ENCODE data around the gene IGDCC3.

The IGDCC3 gene

GRCh38 chr15:65318870-65319356 lies 58.9 kb downstream of the IGDCC3 start:
- DNase-seq, result peak; percentile 83

- no peak for DNase-seq
Observed at GRCh38 chr15:65312400-65312916, 65.3 kb downstream of the IGDCC3 start.

GRCh38 chr15:65311760-65312159 lies 66.0 kb downstream of the IGDCC3 start:
- no peak for DNase-seq

GRCh38 chr15:65310431-65311137 lies 67.2 kb downstream of the IGDCC3 start:
- no peak for DNase-seq

- DNase-seq, result no peak
Observed at GRCh38 chr15:65309882-65310418, 67.9 kb downstream of the IGDCC3 start.

GRCh38 chr15:65307978-65308377 lies 69.8 kb downstream of the IGDCC3 start:
- no peak for DNase-seq

GRCh38 chr15:65306551-65306950 lies 71.3 kb downstream of the IGDCC3 start:
- no peak for DNase-seq

- DNase-seq, result no peak
Observed at GRCh38 chr15:65305776-65306175, 72.0 kb downstream of the IGDCC3 start.

- DNase-seq, result no peak
Observed at GRCh38 chr15:65305150-65305758, 72.5 kb downstream of the IGDCC3 start.

GRCh38 chr15:65304381-65305149 lies 73.2 kb downstream of the IGDCC3 start, which contains the start of gene RNU5B-1:
Gene RNU5B-1, plus strand, starts transcription at chr15:65304677.
- DNase-seq, result peak; percentile 95

GRCh38 chr15:65303687-65304380 lies 74.0 kb downstream of the IGDCC3 start:
- peak; percentile 33 for DNase-seq

- no peak for DNase-seq
Observed at GRCh38 chr15:65302061-65302460, 75.7 kb downstream of the IGDCC3 start.

- DNase-seq, result no peak
Observed at GRCh38 chr15:65300924-65301441, 76.8 kb downstream of the IGDCC3 start.

- DNase-seq, result no peak
Observed at GRCh38 chr15:65298731-65299130, 79.1 kb downstream of the IGDCC3 start.

- DNase-seq, result no peak
Observed at GRCh38 chr15:65292938-65293518, 84.8 kb downstream of the IGDCC3 start.

GRCh38 chr15:65290228-65290627 lies 87.6 kb downstream of the IGDCC3 start:
- no peak for DNase-seq

GRCh38 chr15:65289261-65289854 lies 88.4 kb downstream of the IGDCC3 start:
- DNase-seq, result no peak

GRCh38 chr15:65287520-65287855 lies 90.3 kb downstream of the IGDCC3 start:
- no peak for DNase-seq

GRCh38 chr15:65286704-65287519 lies 90.9 kb downstream of the IGDCC3 start, which contains the start of gene PARP16:
Gene PARP16, minus strand, starts transcription at chr15:65286883. Its CDS starts 457 bp downstream, at chr15:65286426.
- peak; percentile 96 for DNase-seq

GRCh38 chr15:65286069-65286703 lies 91.6 kb downstream of the IGDCC3 start:
- DNase-seq, result peak; percentile 22

All from activated CD4-positive, alpha-beta T cell treated with anti-CD3 and anti-CD28 coated beads, Interleukin-10, Interleukin-2, amounts not matched to agents 100 ng/mL and 50 ng/mL, durations not matched to agents 16 hours and 8 hours (primary cell).